WI38 (cell line): ENCODE results near the gene TEX19.

Source experiments
- H3K4me3 ChIP-seq: 2 replicates; pipeline ENCODE4 v1.5.1; 2011; ENCODE audit warnings: low read depth, mild to moderate bottlenecking, control low read depth, low read length
- CTCF ChIP-seq: IDR thresholded peaks from 2 replicates; pipeline ENCODE4 v1.5.1; 2012; ENCODE audit warnings: low read depth, mild to moderate bottlenecking, control low read depth, low read length

TEX19 gene

GRCh38 chr17:82412535-82413520 lies 53.8 kb downstream of the TEX19 start:
- no peak for TF ChIP-seq CTCF
- no peak overlapping the region for H3K4me3 ChIP-seq
